ENCODE results near the gene SRRM4.

GRCh38 chr12:119071176-119071575 lies 89.8 kb downstream of the SRRM4 start:
- TF ChIP-seq TCF4 (CRISPR knock-in tag; IDR thresholded peaks at IDR 0.05; ENCODE audit: borderline replicate concordance) = no peak
- TF ChIP-seq ZFP30 (CRISPR knock-in tag; IDR thresholded peaks at IDR 0.05) = no peak
- no peak for TF ChIP-seq ISL1 (CRISPR knock-in tag; IDR thresholded peaks at IDR 0.05)
- TF ChIP-seq CSDC2 (CRISPR knock-in tag; IDR thresholded peaks at IDR 0.05) = no peak
- TF ChIP-seq ESRRG (CRISPR knock-in tag; IDR thresholded peaks at IDR 0.05) = no peak
- TF ChIP-seq PPARA (CRISPR knock-in tag; IDR thresholded peaks at IDR 0.05; ENCODE audit: borderline replicate concordance) = no peak
- TF ChIP-seq GLIS3 (CRISPR knock-in tag; IDR thresholded peaks at IDR 0.05) = no peak
- no peak for TF ChIP-seq ZNF565 (CRISPR knock-in tag; conservative IDR thresholded peaks at IDR 0.05; ENCODE audit: low read depth)
- TF ChIP-seq ZFP3 (CRISPR knock-in tag; IDR thresholded peaks at IDR 0.05) = no peak
- TF ChIP-seq TOX (CRISPR knock-in tag; IDR thresholded peaks at IDR 0.05; ENCODE audit: borderline replicate concordance) = no peak
- no peak for TF ChIP-seq SNAI2 (CRISPR knock-in tag; IDR thresholded peaks at IDR 0.05)
- TF ChIP-seq ZNF8 (CRISPR knock-in tag; IDR thresholded peaks at IDR 0.05) = no peak
- TF ChIP-seq TSHZ2 (CRISPR knock-in tag; IDR thresholded peaks at IDR 0.05) = no peak
- TF ChIP-seq CSRNP3 (CRISPR knock-in tag; IDR thresholded peaks at IDR 0.05) = no peak

Data from SK-N-SH treated with all-trans-retinoic acid at 6 μM for 48 hours (cell line).